Cardiac muscle cell (in vitro differentiated cells and primary cell): ENCODE results near the gene KRTAP3-1. TPM values are rescaled to one million over a fixed set of nuclear protein-coding genes. Genes with fewer than 3 reads are reported as not detected.
"Not testable (repeated sequence)": the region's sequence is repeated elsewhere in the genome, so short reads cannot be mapped to it uniquely, and the experiment has no call there.

Experiments
- DNase-seq, 2 donors: peaks; one replicate each; pipeline versions ENCODE4 v3.0.0 to v3.0.0-alpha.2; 2010 to 2017; ENCODE audit warnings: low read depth in 1 of 2, low spot score in 1 of 2
- H3K27ac ChIP-seq: fragments of 200-600 bp; sonication (generic); 2 replicates; pipeline ENCODE4 v1.5.1; 2016
- H3K27me3 ChIP-seq: fragments of 200-600 bp; sonication (generic); 2 replicates; pipeline ENCODE4 v1.6.0; 2016; ENCODE audit warnings: control low read depth
- H3K36me3 ChIP-seq: fragments of 200-600 bp; sonication (generic); 2 replicates; pipeline ENCODE4 v1.5.1; 2016; ENCODE audit warnings: control low read depth
- H3K4me1 ChIP-seq: fragments of 200-600 bp; sonication (generic); 2 replicates; pipeline ENCODE4 v1.8.1; 2017; ENCODE audit warnings: low read depth, mild to moderate bottlenecking, mixed run types
- H3K4me3 ChIP-seq: fragments of 200-600 bp; sonication (generic); 2 replicates; pipeline ENCODE4 v1.5.1; 2016; ENCODE audit warnings: mild to moderate bottlenecking
- H3K9me3 ChIP-seq: fragments of 200-600 bp; sonication (generic); 2 replicates; pipeline ENCODE4 v1.5.1; 2017; ENCODE audit warnings: low read depth, mild to moderate bottlenecking, control low read depth
- polyA plus RNA-seq: library from polyadenylated mRNA; unstranded; fragments of >200 nt; fragmentation: Nextera tagmentation; extraction: Ambion mirVana; gene quantifications from 2 replicates; pipeline ENCODE4 v1.2.1, GENCODE V29; 2016
- total RNA-seq: library from RNA; depleted of rRNA; stranded (reverse); fragments of >200 nt; gene quantifications from 2 replicates; pipeline ENCODE4 v1.2.3, GENCODE V29; 2016
- TF ChIP-seq, protein P1 (sequence below): IDR thresholded peaks from 2 replicates; pipeline ENCODE4 v1.5.1; 2012; ENCODE audit warnings: low read depth, mild to moderate bottlenecking, low read length

The KRTAP3-1 gene
- not detected in 2 replicates for total RNA-seq
- not detected in 2 replicates for polyA plus RNA-seq

DNA sequence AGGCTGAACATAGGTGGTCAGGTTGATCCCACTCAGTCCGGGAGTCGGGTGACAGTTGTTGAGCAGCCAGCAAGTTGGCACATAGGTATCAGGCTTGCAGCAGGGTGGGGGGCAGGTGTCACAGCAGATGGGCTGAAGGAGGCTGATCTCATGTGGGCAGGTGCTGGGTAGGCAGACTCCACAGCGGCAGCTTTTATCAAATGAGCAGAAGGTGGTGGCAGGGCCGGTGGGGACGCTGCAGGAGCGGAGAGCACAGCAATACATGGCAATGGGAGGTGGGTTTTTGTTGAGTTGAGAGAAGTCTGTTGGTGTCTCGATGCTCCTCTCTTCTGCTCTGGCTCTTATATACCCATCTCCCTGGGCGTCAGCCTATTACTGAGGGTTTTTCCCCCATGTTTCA is at the start of gene KRTAP3-1:
Gene KRTAP3-1 (minus strand): TSS at position 318 of the 400 bp plus-strand sequence. CDS start 54 bp downstream, at position 264.
- Histone ChIP-seq H3K4me3 (no peak within 1 kb of the TSS), H3K9me3 (no peaks in the 10 kb centered on the region), H3K4me1 (no peaks in the 10 kb centered on the region), H3K27me3 (no peaks in the 10 kb centered on the region), H3K36me3 (no peaks in the 10 kb centered on the region), H3K27ac (no peak within 1 kb of the TSS)
- TF ChIP-seq, protein P1, sequence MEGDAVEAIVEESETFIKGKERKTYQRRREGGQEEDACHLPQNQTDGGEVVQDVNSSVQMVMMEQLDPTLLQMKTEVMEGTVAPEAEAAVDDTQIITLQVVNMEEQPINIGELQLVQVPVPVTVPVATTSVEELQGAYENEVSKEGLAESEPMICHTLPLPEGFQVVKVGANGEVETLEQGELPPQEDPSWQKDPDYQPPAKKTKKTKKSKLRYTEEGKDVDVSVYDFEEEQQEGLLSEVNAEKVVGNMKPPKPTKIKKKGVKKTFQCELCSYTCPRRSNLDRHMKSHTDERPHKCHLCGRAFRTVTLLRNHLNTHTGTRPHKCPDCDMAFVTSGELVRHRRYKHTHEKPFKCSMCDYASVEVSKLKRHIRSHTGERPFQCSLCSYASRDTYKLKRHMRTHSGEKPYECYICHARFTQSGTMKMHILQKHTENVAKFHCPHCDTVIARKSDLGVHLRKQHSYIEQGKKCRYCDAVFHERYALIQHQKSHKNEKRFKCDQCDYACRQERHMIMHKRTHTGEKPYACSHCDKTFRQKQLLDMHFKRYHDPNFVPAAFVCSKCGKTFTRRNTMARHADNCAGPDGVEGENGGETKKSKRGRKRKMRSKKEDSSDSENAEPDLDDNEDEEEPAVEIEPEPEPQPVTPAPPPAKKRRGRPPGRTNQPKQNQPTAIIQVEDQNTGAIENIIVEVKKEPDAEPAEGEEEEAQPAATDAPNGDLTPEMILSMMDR, result no peak
- DNase-seq, result no peak

DNA sequence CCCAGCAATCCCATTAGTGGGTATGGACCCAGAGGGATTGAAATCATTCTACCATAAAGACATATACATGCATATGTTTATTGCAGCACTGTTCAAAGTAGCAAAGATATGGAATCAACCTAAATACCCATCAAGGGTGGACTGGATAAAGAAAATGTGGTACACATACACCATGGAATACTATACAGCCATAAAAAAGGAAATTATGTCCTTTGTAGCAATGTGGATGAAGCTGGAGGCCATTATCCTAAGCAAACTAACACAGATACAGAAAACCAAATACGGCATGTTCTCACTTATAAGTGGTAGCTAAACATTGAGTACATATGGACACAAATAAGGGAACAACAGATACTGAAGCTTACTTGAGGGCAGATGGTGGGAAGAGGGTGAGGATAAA is 48.6 kb upstream of the KRTAP3-1 start:
- no peak for DNase-seq
- no peaks in the 10 kb centered on the region for H3K4me1 ChIP-seq
- no peak overlapping the region for H3K4me3 ChIP-seq
- TF ChIP-seq, protein P1, result no peak
- no peak overlapping the region for H3K27ac ChIP-seq
- H3K27me3 ChIP-seq, result no peaks in the 10 kb centered on the region
- H3K9me3 ChIP-seq, result no peaks in the 10 kb centered on the region
- H3K36me3 ChIP-seq, result no peaks in the 10 kb centered on the region

DNA sequence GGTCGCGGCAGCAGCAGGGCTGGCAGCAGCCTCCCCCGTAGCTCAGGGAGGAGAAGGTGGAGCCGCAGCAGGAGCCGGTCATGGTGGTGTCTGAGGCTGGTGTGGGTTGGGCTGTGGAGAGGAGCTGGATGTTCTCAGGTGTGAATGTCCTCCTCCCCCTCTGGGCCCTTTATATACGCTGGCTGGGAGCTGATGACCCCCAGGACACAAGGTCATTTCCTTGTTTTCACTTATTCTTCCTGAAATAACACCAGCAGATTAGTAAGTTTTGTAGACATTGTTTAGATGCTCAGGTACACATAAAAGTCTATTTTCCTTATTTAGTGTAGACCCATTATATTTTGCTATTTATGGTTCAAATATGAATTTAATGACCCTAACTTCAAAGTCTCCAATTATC is 46.2 kb upstream of the KRTAP3-1 start, which contains the start of gene KRTAP2-2:
Gene KRTAP2-2 (minus strand): TSS at position 101 of the 400 bp plus-strand sequence. CDS start 19 bp downstream, at position 82.
- H3K4me3 ChIP-seq, H3K4me1 ChIP-seq, H3K27me3 ChIP-seq, H3K27ac ChIP-seq, H3K9me3 ChIP-seq, H3K36me3 ChIP-seq, DNase-seq: not testable (repeated sequence)

DNA sequence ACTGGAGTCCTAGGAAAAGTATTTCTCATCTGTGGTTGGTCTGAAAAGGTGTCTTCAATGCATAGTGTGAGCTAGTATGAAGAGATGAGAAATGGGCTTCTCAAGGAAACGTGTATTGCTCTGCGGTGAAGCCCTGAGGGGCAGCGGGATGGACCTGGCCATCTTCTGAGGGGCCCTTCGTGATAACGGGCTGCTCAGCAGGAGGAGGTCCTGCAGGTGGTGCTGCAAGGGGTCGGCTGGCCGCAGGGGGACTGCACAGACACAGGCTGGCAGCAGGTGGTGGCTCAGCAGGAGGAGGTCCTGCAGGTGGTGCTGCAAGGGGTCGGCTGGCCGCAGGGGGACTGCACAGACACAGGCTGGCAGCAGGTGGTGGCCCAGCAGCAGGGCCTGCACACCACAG is 45.6 kb upstream of the KRTAP3-1 start:
- H3K9me3 ChIP-seq, H3K27me3 ChIP-seq, DNase-seq, H3K4me1 ChIP-seq, H3K4me3 ChIP-seq, H3K27ac ChIP-seq, H3K36me3 ChIP-seq: not testable (repeated sequence)

DNA sequence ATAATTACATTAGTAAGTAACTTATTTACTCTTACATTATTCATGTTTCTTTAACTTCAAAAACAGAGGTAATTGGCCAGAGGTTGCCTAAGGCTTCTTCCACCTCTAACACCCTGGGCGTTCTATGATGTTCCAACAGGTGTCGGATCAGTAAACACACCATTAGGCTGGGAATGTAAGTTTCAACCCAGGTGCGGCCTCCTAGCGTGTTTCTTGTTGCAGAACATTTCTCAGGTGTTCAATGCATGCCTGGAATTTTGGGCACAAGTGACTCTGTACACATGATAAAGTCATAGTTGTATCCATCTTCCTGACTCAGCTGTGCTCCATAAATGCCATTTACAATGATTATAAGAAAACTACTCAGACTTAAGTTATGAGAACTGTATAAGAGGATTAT is 45.1 kb upstream of the KRTAP3-1 start:
- no peak overlapping the region for H3K27ac ChIP-seq
- no peaks in the 10 kb centered on the region for H3K9me3 ChIP-seq
- H3K36me3 ChIP-seq, result no peaks in the 10 kb centered on the region
- TF ChIP-seq, protein P1, result no peak
- H3K4me1 ChIP-seq, result no peaks in the 10 kb centered on the region
- no peak for DNase-seq
- H3K27me3 ChIP-seq, result no peaks in the 10 kb centered on the region
- no peak overlapping the region for H3K4me3 ChIP-seq

DNA sequence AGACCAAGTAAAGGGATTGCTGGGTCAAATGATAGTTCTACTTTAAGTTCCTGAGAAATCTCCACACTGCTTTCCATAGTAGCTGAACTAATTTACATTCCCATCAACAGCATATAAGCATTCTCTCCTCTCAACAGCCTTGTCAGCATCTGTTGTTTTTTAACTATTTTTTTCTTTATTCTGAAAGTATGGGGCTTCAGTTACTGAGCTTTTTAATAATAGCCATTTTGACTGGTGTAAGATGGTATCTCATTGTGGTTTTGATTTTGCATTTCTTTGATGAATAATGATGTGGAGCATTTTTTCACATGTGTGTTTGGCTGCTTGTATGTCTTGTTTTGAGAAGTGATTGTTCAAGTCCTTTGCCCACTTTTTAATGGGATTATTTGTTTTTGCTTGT is 43.6 kb upstream of the KRTAP3-1 start:
- no peak overlapping the region for H3K27ac ChIP-seq
- no peak for DNase-seq
- TF ChIP-seq, protein P1, result no peak
- no peaks in the 10 kb centered on the region for H3K27me3 ChIP-seq
- no peaks in the 10 kb centered on the region for H3K9me3 ChIP-seq
- H3K4me3 ChIP-seq, result no peak overlapping the region
- no peaks in the 10 kb centered on the region for H3K4me1 ChIP-seq
- no peaks in the 10 kb centered on the region for H3K36me3 ChIP-seq

DNA sequence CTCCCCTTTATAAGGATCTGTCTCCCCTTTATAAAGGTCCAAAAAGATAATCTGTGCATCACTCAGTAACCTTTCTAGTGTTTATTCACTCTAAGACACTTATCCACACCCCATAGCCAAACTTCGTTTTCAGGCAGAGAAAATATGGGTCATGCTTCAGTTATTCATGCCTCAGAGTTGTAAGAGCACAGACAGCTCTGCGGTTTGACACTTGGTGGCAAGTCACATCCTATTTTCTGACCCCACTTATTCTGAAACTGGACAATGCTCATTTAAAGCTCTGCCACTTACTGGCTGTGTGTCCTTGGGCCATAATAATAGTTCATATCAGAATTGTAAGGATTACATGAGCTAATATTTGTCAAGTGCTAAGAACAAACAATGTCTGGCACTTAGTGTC is 40.2 kb upstream of the KRTAP3-1 start:
- Histone ChIP-seq H3K4me3 (no peak overlapping the region), H3K27ac (no peak overlapping the region)

More for the DNA sequence above, 40.2 kb upstream of the KRTAP3-1 start:
- Histone ChIP-seq H3K36me3 (no peaks in the 10 kb centered on the region), H3K9me3 (no peaks in the 10 kb centered on the region), H3K4me1 (no peaks in the 10 kb centered on the region), H3K27me3 (no peaks in the 10 kb centered on the region)
- TF ChIP-seq, protein P1, result no peak
- DNase-seq, result no peak
